Right forelimb (tissue), 1 donor: Measurements from ENCODE around the gene PPP5C.
A peak's percentile ranks its signal among the peaks of the same experiment; 100 is the strongest.
"Not testable (repeated sequence)": the region's sequence is repeated elsewhere in the genome, so short reads cannot be mapped to it uniquely, and the experiment has no call there.

Experiments used
- DNase-seq: peaks from one replicate; pipeline ENCODE4 v3.0.0-alpha.2; 2018

The PPP5C gene

DNA sequence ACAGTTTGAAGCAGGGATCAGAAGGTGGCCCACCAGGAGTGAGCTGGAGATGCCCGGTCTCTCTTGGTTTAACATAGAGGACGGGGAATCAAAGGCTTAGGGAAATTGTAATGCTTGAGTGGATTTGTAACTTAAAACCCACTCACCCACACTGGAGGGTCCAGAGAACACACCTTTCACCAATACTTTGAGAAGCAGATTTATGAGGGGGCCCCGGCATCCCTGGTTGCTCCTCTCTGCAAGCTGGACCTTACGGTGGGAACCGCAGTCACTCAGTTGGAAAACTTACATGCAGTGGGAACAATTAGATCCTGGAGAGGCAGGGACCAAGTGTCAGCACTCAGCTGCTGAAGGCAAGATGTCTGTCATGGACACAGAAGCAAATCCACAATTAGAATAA, 20.5 kb downstream of the PPP5C start:
- DNase-seq = no peak

DNA sequence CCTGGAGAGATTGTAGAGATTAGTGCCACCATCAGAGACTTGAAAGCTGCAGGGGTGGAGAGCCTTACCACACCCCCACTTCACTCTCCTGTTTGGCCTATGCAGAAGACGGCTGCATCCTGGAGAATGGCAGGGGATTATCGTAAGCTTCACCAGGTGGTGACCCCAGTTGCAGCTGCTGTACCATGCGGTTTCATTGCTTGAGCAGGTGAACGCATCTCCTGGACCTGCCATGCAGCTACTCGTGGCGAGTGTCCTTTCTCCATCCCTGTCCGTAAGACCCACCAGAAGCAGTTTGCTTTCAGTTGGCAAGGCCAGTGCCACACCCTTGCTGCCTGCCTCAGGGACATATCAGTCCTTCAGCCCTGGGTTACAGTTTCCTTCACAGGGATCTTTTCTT, 21.2 kb downstream of the PPP5C start:
- DNase-seq = no peak

GRCh38 chr19:46369817-46370216, 22.9 kb downstream of the PPP5C start:
- DNase-seq = no peak

DNA sequence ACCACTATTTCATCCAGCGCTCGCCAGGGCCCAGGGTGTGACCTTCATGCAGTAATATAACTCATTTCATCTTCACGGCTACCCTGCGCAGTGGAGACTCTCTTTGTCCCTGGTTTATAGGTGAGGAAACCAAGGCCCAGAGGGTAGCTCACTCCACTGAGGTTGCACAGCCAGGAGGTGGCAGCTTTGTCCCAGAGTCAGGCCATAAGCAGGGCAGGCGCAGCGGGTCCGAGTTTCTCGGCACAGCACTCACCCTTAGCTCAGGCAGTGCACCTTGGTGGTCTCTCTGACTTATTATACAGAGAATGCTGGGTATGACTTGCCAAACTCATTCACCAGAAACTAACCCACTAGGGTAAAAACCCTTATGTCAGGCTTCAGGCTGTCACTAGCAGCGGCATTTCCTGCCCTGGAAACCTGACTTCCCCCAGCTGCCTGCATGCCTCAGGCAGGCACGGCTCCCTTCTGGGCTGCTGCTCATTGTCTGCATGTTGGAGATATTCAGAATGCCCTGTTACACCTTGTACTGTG, 24.5 kb downstream of the PPP5C start:
- DNase-seq = no peak

DNA sequence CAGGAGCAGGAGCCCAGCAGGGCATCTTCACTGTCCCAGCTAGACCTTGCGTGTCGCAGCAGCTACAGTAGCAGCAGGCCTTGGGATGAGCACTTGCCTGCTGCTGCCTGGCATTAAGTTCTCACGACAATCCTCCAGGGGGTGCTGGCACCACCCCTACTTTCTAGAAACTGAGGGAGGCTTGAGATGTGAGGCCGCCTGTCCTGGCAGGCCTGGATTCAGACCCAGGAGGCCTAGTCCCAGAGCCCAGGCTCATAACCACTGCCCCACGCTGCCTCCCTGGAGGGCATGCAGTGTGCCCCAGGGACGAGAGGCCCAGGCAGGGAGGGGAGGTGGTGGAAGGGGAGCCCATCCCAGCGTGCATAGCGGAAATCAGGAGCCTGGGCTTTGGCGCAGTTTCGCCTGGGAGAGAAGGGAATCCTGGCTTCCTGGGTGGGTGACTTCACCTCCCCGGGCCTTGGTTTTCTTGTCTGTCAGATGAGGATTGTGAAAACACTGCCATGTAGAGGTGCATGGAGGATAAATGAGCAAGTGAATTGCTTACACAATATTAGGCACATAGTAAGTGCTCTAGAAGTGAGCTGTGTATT, 26.1 kb downstream of the PPP5C start:
- no peak for DNase-seq

GRCh38 chr19:46373491-46374359, 26.8 kb downstream of the PPP5C start:
- DNase-seq = peak; percentile 79

DNA sequence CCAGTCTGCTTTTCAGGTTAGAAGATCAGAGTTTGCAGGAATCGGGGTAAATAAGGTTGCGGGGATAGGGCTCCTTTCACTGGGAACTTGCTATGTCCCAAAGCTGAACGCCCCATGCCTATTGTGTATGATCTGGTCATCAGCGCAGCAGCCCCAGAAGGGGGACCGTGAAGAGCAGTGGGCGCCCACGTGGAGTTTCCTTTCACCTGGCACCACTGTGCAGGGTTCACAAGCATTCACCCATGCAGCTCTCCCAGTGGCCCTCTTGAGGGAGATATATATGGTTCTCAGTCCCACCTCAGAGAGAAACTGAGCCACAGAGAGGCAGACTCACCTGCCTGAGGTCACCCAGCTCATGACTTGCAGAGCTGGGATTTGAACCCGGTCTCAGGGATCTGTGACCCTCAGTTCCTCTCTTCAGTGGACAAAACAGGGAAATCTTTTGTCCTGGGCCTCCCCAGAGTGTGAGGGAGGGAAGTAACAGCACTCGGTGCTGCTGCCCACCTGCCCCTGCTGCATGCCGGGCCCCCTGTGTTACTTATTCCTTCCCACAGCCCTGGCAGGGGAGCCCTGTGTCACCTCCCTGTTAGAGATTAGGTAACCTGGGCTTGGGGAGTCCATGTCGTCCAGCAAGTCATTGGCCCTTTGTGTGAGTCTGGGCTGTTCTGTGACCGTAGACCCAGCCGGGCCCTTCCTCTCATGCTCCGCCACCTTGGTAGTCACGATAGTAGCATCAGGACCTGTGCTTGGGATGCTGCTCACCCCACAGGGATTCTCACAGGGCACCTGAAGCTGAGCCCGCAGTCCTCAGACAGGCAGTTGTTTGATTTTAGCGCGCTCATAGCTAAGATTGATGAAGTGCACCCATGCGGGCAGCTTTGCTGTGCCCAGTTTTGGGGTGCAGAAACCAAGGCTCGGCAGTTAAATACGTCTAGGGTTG, 27.9 kb downstream of the PPP5C start:
- DNase-seq = no peak

GRCh38 chr19:46375476-46376067, 28.7 kb downstream of the PPP5C start:
- DNase-seq = not testable (repeated sequence)

- DNase-seq = no peak
Measured at GRCh38 chr19:46376241-46377153, 29.6 kb downstream of the PPP5C start.

DNA sequence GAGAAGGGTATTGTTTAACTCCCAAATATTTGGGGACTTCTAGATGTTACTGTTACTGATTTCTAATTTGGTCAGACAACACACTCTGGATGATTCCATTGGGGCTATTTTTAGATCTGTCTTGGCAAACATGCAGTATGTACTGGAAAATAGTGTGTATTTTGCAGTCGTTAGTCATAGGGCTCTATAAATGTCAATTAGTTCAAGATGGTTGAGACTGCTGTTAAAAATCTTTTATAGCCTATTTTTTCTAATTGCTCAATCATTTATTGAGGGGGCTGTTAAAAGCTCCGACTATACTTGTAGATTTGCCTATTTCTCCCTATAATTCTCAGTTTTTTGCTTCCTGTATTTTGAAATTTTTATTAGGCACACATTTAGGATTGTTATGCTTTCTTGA, 31.4 kb downstream of the PPP5C start:
- no peak for DNase-seq

- DNase-seq = no peak
Measured at GRCh38 chr19:46380690-46381089, 33.8 kb downstream of the PPP5C start.

- DNase-seq = no peak
Measured at GRCh38 chr19:46381346-46381745, 34.5 kb downstream of the PPP5C start.

DNA sequence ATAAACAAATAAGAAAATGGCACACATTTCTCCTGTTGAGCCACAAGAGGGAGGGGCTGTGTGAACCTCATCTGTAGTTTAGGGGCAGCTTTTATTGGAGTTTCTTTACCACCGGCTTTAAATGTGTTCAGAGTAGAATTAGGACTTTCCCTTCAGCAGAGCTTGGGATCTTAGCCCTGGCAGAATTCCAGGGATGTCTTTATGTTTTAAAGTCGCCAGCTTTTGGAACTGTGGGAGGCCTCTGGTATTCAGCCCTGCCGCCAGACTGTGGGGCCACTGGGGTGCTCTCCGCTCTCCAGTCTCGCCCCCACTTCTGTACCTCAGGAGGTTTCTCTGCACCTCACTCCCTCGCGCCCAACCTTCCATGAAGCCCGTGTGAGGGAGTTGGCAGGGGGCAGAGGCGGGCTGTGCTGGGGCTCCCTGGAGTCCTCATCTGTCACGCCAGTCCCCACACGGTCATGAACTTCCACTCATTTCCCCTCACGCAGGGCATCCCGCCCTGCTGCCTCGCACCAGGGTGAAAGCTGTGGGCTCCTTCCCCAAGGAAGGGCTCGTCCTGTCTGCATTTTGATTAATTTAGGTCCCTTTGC, 35.0 kb downstream of the PPP5C start:
- no peak for DNase-seq

GRCh38 chr19:46383171-46383815, 36.4 kb downstream of the PPP5C start:
- no peak for DNase-seq

DNA sequence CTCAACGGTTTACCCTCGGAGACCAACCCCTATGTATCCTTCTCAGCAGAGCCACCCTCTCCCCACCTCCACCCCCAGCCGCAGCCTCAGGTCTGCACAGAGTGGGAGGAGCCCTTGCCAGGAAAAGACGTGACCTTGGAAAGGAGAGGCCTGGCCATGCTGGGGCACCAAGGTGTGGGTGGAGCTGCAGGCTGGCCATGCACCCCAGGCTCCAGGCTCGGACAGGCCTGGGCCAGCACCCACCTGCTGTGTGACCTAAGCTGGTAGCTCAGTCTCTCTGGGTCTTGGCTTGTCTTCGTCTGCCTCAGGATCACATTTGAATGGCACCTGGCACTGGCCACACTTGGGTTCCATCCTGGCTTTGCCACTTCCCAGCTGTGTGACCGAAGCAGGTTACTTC, 37.0 kb downstream of the PPP5C start:
- no peak for DNase-seq

DNA sequence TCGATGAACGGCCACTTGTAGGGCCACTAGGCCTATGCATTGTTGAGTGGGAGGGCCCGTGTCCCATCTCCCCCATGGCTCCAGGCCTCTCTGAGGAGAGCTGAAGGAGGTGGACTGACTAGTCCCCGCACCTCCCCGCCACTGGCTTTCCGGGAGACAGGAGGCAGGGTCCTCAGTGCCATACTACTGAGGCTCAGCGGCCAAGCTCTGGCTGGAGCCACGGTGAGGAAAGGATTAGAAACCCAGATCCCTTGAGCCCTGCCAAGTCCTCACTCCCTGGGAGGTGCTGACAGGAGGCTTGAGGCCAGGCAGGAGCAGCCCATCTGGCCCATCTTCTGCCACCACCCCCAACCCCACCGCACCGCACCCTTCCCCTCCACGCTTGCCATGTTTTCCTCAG, 37.5 kb downstream of the PPP5C start:
- no peak for DNase-seq

DNA sequence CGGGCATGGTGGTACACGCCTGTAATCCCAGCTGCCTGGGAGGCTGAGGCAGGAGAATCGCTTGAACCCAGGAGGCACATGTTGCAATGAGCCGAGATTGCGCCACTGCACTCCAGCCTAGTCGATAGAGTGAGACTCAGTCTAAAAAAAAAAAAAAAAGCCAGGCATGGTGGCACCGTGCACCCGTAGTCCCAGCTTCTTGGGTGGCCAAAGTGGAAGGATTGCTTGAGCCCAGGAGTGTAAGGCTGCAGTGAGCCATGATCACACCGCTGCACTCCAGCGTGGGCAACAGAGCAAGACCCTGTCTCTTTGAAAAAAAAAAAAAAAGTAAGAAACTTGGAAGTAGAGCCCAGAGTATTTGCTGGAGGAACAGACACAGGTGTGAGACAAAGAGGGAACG, 38.7 kb downstream of the PPP5C start:
- no peak for DNase-seq

GRCh38 chr19:46386151-46386550, 39.3 kb downstream of the PPP5C start:
- no peak for DNase-seq

- no peak for DNase-seq
Measured at GRCh38 chr19:46386996-46387712, 40.3 kb downstream of the PPP5C start.

GRCh38 chr19:46387713-46388130, 40.8 kb downstream of the PPP5C start:
- DNase-seq = no peak
